ENCODE data around the gene STUB1.

Gene STUB1

GRCh38 chr16:694187-694862 lies 14.1 kb downstream of the STUB1 start:
- no peak for DNase-seq (ENCODE audit: low read depth, low spot score)

GRCh38 chr16:694863-695354 lies 14.7 kb downstream of the STUB1 start:
- DNase-seq (ENCODE audit: low read depth, low spot score), result no peak

DNA sequence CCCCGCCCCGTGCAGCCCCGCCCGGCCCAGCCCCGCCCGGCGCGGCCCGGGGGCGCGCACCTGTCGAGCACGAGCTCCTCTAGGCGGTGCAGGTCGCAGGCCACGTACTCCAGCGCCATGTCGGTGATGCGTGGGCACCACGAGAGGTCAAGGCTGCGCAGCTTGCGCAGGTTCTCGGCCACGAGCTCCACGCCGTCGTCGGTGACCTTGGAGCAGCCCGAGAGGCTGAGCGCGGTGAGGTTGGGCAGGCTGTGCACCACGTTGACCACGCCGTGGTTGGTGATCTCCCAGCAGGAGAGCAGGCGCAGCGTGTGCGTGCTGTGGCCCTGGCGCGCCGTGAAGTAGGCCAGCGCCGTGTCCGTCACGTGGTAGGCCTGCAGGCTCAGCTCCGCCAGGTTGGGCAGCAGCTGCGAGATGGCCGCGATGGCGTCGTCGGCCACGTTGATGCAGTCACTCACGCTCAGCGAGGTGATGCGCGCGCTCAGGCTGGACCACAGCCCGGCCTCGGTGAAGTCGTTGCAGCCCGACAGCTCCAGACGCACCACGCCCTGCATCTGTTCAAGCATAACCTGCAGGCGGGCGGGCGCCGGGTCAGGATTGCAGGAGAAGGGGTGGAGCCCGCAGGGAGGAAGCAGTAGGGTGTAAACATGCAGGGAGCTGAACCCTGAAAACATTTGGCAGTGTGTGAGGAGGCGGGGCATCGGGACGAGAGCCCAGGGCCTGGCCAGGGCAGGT lies 15.3 kb downstream of the STUB1 start:
- no peak for DNase-seq (ENCODE audit: low read depth, low spot score)

DNA sequence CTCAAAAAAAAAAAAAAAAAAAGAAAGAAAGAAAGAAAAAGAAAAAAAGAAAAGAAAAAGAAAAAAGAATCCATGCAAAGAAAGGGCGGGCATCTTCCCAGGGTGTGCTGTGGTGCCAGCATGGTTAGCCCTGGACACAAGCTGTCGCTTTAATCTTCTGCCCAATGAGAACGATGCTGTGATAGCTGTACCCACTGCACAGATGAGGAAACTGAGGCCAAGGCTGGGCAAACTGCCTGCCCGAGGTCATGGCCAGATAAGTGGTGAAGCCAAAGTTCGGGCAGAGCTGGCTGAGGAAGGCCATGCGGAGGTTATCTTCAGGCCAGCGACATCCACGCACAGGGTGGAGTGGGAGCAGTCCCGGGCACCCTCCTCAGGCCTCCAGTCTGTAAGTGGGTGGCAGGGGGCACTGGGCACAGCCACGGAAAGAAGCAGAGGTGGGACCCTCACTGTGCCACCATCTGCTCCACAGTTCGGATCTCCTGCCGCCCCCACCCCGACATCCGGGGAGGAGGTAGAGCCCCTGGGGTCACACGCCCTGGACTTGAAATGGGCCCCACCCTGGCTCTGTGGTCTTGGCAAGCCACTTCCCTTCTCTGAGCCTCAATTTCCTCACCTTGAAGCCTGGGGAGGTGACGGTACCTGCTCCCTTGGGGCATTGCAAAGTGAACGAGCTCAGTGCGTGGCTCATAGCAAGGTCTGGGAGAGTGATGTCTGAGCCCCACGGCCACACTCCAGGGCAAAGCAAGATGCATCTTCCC lies 18.9 kb downstream of the STUB1 start:
- DNase-seq (ENCODE audit: low read depth, low spot score), result no peak

DNA sequence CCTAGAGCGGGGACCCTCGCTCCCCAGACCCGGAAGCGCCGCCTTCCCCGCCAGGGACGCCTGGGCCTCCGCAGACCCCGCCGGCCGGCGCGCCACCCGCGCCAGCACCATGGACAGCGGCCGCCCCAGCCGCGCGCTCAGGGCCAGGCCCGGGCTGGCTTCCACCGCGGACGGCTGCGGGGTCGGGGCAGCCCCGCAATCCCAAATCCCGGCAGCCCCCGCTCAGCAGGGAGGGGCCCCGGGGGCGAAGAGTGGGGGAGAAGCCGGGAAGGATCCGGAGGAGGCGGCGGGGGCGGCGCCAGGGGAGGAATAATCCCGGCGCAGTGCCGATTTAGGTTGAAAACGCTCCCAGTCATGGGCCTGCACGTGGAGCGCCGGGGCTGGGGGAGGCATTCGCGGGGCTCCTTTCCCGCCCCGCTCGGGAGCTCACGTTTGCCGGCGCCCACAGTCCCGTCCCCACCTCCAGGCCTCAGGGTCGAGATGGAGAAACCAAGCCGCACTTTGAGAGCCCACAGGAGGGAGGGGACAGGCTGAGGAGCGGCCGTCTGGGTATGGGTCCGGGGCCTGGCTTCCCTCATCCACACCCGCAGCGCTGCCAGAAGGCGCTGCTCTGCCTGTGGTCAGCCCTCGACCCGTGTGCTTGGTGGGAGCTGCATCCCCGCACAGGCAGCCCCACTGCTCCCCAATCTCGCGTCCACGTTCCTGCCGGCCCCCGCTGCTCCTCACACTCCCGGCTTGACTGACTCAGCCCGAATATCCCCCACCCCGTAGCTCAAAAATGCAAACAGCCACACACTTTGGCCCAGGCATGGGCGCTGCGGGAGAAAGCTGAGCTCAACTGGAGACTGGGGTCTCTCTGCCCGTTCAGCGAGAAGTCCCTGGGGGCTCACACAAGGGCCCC lies 20.7 kb downstream of the STUB1 start:
- DNase-seq (ENCODE audit: low read depth, low spot score), result no peak

GRCh38 chr16:702341-702740 lies 22.1 kb downstream of the STUB1 start:
- DNase-seq (ENCODE audit: low read depth, low spot score), result no peak

DNA sequence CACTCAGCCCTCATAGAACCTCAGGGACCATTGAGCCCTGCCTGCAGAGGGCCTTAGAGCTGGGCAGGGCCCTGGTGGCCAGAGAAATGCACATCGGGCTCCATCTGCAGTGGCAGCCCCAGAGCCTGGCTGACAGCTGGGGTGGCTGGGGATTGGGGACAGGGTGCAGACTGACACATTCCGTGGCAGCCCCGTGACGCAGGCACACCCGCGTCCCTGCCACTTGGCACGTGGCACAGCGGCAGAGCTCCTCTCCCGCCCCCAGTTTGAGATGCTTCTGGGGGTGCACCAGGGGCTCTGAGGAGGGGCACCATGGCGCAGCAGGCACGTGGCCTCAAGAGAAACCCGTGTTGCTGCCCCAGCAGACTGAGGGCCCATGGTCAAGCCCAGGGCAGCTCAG lies 23.2 kb downstream of the STUB1 start:
- DNase-seq (ENCODE audit: low read depth, low spot score), result no peak

- DNase-seq (ENCODE audit: low read depth, low spot score), result no peak
These were observed 23.8 kb downstream of the STUB1 start for GRCh38 chr16:704047-704446.

DNA sequence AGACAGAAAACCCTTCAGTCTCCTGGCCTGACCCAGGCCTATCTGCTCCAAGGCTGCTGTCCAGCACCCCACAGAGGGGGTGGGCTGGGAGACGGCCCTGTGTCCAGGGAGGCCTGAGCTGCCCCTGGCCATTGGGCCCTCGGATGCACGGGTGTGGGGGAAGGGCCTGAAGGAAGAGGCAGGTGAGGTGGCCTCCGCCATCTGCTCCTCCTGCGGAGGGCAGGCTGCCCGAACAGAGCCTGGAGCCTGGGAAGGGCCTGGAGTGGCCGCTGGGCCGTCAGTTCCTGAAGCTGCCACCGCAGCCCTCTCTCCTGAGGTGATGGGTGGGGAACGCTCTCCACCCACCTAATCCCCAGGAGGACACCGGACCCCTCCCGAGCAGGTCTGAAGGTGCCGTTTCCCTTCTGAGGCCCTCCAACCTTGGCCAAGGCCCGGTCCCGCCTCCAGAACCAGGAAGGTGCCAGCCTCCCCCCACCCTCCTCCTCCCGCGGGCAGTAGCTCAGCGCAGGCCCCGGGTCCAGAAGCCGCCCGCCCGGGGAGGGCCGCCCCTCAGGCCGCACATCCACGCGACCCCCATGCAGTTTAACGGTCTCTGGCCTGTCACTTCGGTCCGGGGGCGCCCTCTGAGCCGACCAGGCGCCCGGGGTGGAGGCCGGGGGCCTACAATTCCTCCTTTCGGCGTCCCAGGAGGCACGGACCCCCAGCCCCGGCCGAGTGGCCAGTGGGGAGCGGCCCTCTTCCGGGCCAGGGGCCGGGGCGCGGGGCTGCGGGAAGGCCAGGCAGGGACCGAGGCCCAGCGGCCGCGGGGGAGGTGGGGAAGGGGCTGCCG lies 24.6 kb downstream of the STUB1 start:
- no peak for DNase-seq (ENCODE audit: low read depth, low spot score)

DNA sequence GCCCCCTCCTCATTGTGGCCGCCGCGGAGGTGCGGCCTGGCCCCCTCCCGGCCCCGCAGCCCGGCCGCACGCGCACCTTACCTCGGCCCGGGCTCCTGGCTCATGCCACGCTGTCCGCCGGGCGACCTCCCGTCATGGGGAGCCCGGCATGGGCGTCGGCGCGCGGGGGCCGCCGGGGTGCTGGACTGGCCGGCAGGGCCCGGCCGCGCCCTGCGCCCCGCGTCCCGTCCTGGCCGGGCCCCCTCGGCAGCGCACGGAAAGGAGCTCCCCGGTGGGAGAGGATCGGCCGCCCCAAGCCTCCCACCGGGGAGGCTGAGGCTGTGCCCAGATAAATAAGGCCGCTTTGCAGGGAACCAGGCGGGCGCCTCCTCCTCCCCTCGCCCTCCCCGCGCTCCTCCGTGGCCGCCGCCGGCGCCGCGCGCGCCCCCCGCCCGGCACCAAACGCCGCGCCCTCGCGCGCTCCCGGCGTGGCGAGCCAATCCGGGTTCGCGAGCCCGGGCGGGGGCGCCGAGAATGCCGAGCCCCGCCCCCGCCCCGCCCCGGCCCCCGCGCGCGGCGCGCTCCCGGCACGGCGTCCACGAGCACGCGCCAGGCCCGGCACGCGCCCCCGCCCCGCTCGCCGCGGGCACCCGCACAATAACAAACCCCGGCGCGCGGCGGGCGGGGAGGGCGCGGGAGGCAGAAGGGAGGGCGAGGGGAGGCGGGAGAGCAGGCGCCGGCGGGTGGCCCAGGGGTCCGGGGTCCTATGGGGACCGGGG lies 25.4 kb downstream of the STUB1 start, which contains the start of gene FBXL16:
FBXL16 (minus strand) TSS at position 371 of the 758 bp plus-strand sequence. CDS start 8,396 bp downstream, outside the sequence.
- no peak for DNase-seq (ENCODE audit: low read depth, low spot score)

GRCh38 chr16:706189-707061 lies 26.2 kb downstream of the STUB1 start:
- no peak for DNase-seq (ENCODE audit: low read depth, low spot score)

- no peak for DNase-seq (ENCODE audit: low read depth, low spot score)
These were observed 26.9 kb downstream of the STUB1 start for GRCh38 chr16:707062-707538.

GRCh38 chr16:708019-708418 lies 27.8 kb downstream of the STUB1 start:
- DNase-seq (ENCODE audit: low read depth, low spot score), result no peak

DNA sequence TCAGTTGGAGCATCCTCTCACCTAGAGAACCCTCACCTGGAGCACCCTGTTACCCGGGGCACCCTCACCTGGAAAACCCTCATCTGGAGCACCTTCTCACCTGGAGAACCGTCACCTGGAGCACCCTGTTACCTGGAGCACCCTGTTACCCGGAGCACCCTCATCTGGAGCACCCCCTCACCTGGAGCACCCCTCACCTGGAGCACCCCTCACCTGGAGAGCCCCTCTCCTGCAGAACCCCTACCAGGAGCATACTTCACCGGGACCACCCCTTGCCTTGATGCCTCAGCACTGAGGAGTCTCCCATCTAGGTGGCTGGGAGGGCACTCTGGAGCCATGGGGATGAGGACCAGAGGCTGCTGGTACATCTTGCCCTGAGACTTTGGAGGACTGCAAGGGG lies 28.7 kb downstream of the STUB1 start:
- DNase-seq (ENCODE audit: low read depth, low spot score), result no peak

DNA sequence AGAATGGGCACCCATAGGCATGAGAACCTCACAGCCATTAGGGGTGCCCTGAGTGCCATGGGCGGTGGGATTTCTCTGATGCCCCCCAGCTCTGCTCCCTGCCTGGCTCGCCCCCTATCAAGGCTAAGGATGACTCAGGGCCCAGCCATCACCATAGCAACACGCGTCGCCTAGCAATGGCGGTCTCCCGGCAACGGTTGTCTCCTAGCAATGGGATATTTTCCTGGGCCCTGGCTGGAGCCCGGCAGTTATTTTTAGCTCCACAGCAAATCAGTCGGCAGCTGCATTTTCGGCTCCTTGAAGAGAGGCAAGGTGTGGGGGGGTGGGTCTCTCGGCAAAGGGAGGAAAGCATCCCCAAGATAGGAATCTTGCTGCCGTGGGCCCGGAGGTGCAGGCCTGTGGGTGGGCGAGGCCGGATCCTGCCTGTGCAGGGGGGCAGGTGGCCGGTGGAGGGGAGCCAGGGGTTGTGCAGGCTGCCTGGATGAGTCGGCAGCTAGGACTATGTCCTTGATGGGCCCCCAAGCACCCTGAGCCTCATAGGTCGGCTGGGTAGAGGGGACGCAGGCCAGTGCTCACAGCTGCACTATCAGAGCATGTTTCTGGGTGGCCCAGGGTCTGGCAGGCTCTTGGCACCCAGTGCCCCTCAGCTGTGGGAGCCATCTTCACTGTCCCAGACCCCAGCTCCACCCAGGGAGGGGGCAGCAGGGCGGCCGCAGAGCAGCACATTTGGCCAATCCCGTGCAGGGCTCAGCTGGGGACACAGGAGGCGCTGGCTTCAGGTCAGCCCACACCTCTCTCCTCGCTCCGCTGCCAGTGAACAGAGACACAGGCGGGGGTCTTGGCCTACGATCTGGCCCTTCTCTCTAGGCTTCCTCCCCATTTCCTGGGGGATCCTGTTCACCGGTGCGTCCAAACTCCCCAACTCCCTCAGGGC lies 29.6 kb downstream of the STUB1 start:
- DNase-seq (ENCODE audit: low read depth, low spot score), result no peak

DNA sequence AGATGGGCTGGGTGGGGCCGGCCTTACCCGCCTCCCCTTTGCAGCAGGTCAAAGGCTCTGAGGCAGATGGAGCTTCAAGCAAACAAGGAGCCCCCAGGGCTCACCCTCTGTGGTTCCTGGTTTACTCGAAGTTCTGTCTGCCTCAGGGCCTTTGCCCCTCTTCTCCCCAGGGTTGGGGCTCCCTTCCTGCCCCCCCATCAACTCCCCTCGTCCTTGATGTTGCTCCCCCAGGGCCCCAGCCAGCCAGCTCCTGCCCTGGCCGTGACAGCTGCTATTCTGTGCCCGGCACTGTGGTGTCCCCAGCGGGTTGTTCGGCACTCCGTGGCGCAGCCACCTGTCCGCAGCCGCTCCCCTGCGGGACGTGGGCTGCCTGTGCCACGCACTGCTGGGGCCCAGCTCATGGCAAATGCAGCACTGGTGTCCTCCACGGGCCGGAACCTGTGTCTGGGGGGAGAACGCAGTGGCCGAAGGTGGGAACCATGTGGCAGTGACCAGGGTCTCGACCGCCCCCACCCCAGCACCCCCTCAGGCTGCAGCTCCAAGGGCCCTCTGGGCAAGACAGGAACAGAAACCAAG lies 30.4 kb downstream of the STUB1 start:
- no peak for DNase-seq (ENCODE audit: low read depth, low spot score)

- no peak for DNase-seq (ENCODE audit: low read depth, low spot score)
These were observed 30.9 kb downstream of the STUB1 start for GRCh38 chr16:711084-711483.

All from iPS DF 19.7 (cell line).